Kidney (tissue), 14 donors: ENCODE data around the gene TNS3. TPM values are rescaled to one million over a fixed set of nuclear protein-coding genes. Genes with fewer than 3 reads are reported as not detected.

Source experiments
- DNase-seq, 5 donors: peaks; one replicate each; pipeline ENCODE4 v3.0.0-alpha.2; 2013 to 2020
- FAIRE-seq: peaks from 2 replicates; lab custom pipeline; 2012; peaks lifted over from hg19 to GRCh38; lab: Jason Lieb, UNC
- H3K27ac ChIP-seq, 2 donors: one replicate each; pipeline ENCODE4 v1.7.0; 2013; ENCODE audit warnings: low read depth in 2 of 2, low read length in 2 of 2, inconsistent platforms in 1 of 2
- H3K27me3 ChIP-seq: one replicate; pipeline ENCODE4 v1.7.1; 2013; ENCODE audit warnings: low read length, inconsistent platforms; ENCODE audit not compliant: control insufficient read depth, insufficient read depth
- H3K36me3 ChIP-seq, 3 donors: one replicate each; pipeline versions ENCODE4 v1.7.0 to v1.7.1; 2013; ENCODE audit warnings: low read length in 3 of 3, control low read depth in 1 of 3, inconsistent platforms in 1 of 3; ENCODE audit not compliant: insufficient read depth in 3 of 3, control insufficient read depth in 2 of 3
- H3K4me1 ChIP-seq, 3 donors: one replicate each; pipeline versions ENCODE4 v1.7.0 to v1.7.1; 2013; ENCODE audit warnings: low read length in 3 of 3, inconsistent platforms in 1 of 3, low read depth in 1 of 3; ENCODE audit not compliant: control insufficient read depth in 2 of 3, insufficient read depth in 2 of 3
- H3K4me3 ChIP-seq, 3 donors: one replicate each; pipeline versions ENCODE4 v1.7.0 to v1.8.1; 2013; ENCODE audit warnings: low read length in 3 of 3, control low read depth in 1 of 3, inconsistent platforms in 1 of 3
- H3K9ac ChIP-seq, 3 donors: one replicate each; pipeline versions ENCODE4 v1.7.0 to v1.7.1; 2013; ENCODE audit warnings: low read length in 3 of 3, control low read depth in 1 of 3, inconsistent platforms in 1 of 3
- H3K9me3 ChIP-seq, 3 donors: one replicate each; pipeline versions ENCODE4 v1.7.0 to v1.7.1; 2013; ENCODE audit warnings: low read length in 3 of 3, control low read depth in 1 of 3, inconsistent platforms in 1 of 3; ENCODE audit not compliant: control insufficient read depth in 2 of 3, insufficient read depth in 1 of 3
- intact Hi-C: fragments of 100-400 bp; cut with DNase I; formaldehyde crosslinking; loops from one replicate; pipeline ENCODE4 v1.11.1; 2022
- polyA plus RNA-seq: library from polyadenylated mRNA; stranded (reverse); fragments of 350-450 nt; fragmentation: Illumina TruSeq; extraction: RNeasy Lipid Tissue Mini Kit (QIAGEN cat#74804); gene quantifications from one replicate; pipeline ENCODE4 v1.2.3, GENCODE V29; 2014; ENCODE audit warnings: low read depth, low replicate concordance; ENCODE audit not compliant: insufficient read depth
- total RNA-seq: library from RNA; stranded (reverse); fragmentation: NEBNext Ultra II Directional; extraction: Animal tissue kit (Norgen Biotek cat#: 25700); gene quantifications from one replicate; pipeline ENCODE4 v1.2.1, GENCODE V29; 2021
- TF ChIP-seq, protein P1 (sequence below): IDR thresholded peaks from 3 replicates; pipeline ENCODE4 v1.5.1; 2012; ENCODE audit warnings: mild to moderate bottlenecking, moderate library complexity, borderline replicate concordance; ENCODE audit not compliant: insufficient read depth; ENCODE audit errors: extremely low read depth
- donor health status: control.
- donor health status: control.
- donor health status: control.
- donor health status: control.
- donor health status: control.
- donor health status: DM: yes; HTN: yes; CAD: no.
- donor health status: Normal renal cell carcinoma (clear cell type).

TNS3 gene
- total and polyA plus RNA-seq, 2 donors from 2014 or later, result 38.4 to 198 TPM

DNA sequence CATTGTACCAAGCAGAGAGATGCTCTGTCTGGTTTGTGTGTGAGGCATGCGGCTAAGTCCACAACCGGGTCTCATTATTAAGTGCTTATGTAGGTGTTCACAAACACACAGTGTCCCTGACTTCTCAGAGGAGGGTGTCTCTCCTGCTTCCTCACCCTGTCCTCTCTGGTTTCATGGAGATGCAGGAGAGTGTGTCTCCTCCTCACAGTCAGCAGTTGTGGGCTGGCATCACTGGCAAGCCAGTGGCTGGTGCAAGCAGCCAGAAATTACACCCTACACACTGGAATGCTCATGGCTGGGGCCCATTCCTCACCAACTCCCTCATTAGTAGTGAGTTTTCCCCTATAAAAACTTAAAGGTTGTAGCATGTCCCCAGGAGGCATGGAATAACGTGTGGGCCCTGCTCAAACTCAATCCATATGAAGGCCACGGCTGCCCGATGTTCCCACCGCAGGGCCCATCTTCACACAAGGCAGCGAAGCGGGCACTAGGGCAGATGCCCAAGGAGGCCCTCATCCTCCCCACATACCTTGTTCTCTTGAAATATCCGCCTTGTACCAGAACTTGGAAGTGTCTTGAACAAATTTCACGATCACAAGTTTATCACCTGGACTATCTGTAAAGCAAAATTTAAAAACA lies 280.1 kb downstream of the TNS3 start:
- no peak overlapping the region for H3K4me3 ChIP-seq
- FAIRE-seq, result no peak
- TF ChIP-seq, protein P1, sequence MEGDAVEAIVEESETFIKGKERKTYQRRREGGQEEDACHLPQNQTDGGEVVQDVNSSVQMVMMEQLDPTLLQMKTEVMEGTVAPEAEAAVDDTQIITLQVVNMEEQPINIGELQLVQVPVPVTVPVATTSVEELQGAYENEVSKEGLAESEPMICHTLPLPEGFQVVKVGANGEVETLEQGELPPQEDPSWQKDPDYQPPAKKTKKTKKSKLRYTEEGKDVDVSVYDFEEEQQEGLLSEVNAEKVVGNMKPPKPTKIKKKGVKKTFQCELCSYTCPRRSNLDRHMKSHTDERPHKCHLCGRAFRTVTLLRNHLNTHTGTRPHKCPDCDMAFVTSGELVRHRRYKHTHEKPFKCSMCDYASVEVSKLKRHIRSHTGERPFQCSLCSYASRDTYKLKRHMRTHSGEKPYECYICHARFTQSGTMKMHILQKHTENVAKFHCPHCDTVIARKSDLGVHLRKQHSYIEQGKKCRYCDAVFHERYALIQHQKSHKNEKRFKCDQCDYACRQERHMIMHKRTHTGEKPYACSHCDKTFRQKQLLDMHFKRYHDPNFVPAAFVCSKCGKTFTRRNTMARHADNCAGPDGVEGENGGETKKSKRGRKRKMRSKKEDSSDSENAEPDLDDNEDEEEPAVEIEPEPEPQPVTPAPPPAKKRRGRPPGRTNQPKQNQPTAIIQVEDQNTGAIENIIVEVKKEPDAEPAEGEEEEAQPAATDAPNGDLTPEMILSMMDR, result no peak
- H3K27ac ChIP-seq, result no peak overlapping the region
- peaks cover 5 to 67% (median 46%) of the 10 kb centered on the region in 3 donors for H3K36me3 ChIP-seq
- no peaks in the 10 kb centered on the region for H3K9me3 ChIP-seq
- no peak for DNase-seq
- no peaks in the 10 kb centered on the region for H3K4me1 ChIP-seq
- no peaks in the 10 kb centered on the region for H3K27me3 ChIP-seq
- intact Hi-C loops, result no loop called here
- H3K9ac ChIP-seq, result no peak overlapping the region

DNA sequence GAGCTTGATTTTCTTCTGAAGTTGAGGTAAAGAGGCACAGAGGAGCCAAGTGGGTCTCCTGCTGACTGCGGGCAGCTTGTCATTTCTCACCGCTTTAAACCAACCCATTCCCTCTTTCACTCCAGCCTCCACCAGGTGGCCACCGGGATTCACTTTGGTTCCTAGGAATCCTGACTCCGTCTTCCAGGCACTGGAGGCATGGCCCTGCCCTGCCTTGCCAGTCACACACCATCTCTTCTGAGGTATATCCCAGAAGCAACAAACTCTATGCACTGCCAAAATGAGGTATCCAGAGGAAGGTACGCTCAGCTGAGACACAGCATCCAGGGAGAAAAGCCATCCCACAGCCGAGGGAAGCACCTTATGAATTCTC lies 280.8 kb downstream of the TNS3 start:
- Histone ChIP-seq H3K9me3 (no peaks in the 10 kb centered on the region), H3K4me1 (no peaks in the 10 kb centered on the region), H3K36me3 (peaks cover 5 to 73% (median 46%) of the 10 kb centered on the region in 3 donors), H3K27ac (no peak overlapping the region), H3K9ac (no peak overlapping the region), H3K27me3 (no peaks in the 10 kb centered on the region), H3K4me3 (no peak overlapping the region)
- DNase-seq, result no peak
- intact Hi-C loops, result no loop called here
- TF ChIP-seq, protein P1, result no peak
- no peak for FAIRE-seq

DNA sequence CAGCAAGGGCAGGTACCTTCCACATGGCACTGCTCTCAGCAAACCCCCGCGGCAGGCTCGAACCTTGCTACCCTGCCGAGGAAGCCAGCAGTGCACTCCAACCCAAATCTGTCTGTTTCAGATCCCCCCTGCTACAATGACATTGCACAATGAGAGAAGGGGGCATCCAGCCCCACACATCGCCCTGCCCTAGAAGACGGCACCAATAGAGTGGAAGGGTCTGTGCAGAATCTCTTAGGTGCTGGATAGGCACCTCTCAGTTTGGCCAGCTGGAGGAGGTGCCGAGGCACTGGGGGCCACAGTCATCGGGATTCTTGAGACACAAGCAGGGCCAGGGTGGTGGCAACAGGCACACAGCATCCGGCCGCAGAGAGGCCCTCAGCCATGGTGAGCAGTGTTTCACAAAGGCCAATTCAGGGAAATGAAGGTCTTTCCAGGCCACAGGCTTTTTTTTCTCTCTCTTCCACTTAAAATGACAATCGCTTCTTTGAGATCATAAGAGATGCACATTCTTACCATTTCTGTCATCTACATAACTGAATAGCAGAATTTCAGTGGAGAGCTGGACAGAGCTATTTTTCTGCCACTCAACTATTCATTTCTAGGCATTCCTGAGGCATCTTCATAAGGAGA lies 281.3 kb downstream of the TNS3 start:
- H3K9me3 ChIP-seq, result no peaks in the 10 kb centered on the region
- DNase-seq (no peak), FAIRE-seq (no peak)
- TF ChIP-seq, protein P1, result no peak
- H3K4me3 ChIP-seq, result no peak overlapping the region
- H3K27me3 ChIP-seq, result no peaks in the 10 kb centered on the region
- H3K27ac ChIP-seq, result no peak overlapping the region
- H3K4me1 ChIP-seq, result peaks cover 0 to under 1% (median 0%) of the 10 kb centered on the region in 3 donors
- H3K9ac ChIP-seq, result no peak overlapping the region
- peaks cover 5 to 78% (median 49%) of the 10 kb centered on the region in 3 donors for H3K36me3 ChIP-seq
- intact Hi-C loops, result no loop called here
